HL-60 (cell line): ENCODE data around the gene PRICKLE4.

Experiments used
- DNase-seq, 2 experiments: peaks; one replicate each; pipeline ENCODE4 v3.0.0-alpha.2; 2010 to 2020; ENCODE audit warnings: low read depth in 1 of 2, low spot score in 1 of 2
- H3K27ac ChIP-seq: fragments of 250-450 bp; sonication (Bioruptor Pico); replicated peaks from 2 replicates; pipeline ENCODE4 v1.5.1; 2020; ENCODE audit warnings: mild to moderate bottlenecking, moderate library complexity
- H3K27me3 ChIP-seq: fragments of 250-450 bp; sonication (Bioruptor Pico); 2 replicates; pipeline ENCODE4 v1.5.1; 2021; ENCODE audit warnings: mild to moderate bottlenecking, moderate library complexity; ENCODE audit not compliant: insufficient read depth, poor library complexity, severe bottlenecking
- H3K4me3 ChIP-seq: replicated peaks from 2 replicates; pipeline ENCODE4 v1.5.1; 2011; ENCODE audit warnings: mild to moderate bottlenecking, control low read depth, low read length; ENCODE audit not compliant: insufficient read depth
- GABPA ChIP-seq: IDR thresholded peaks from 2 replicates; pipeline ENCODE4 v1.6.1; 2012; ENCODE audit warnings: low read depth
- POLR2AphosphoS5 ChIP-seq: IDR thresholded peaks from 2 replicates; pipeline ENCODE4 v1.6.1; 2012; ENCODE audit warnings: low read depth
- SPI1 ChIP-seq: IDR thresholded peaks from 2 replicates; pipeline ENCODE4 v1.6.1; 2012; ENCODE audit warnings: low read depth, mild to moderate bottlenecking, borderline replicate concordance
- TF ChIP-seq, protein P1 (sequence below): IDR thresholded peaks from 2 replicates; pipeline ENCODE4 v1.6.1; 2012; ENCODE audit warnings: low read depth; ENCODE audit not compliant: insufficient replicate concordance
- TF ChIP-seq, protein P2 (sequence below): IDR thresholded peaks from one replicate; pipeline ENCODE4 v1.5.1; 2011; ENCODE audit warnings: low read length, control low read depth, inconsistent platforms; ENCODE audit not compliant: insufficient read depth

The PRICKLE4 gene

DNA sequence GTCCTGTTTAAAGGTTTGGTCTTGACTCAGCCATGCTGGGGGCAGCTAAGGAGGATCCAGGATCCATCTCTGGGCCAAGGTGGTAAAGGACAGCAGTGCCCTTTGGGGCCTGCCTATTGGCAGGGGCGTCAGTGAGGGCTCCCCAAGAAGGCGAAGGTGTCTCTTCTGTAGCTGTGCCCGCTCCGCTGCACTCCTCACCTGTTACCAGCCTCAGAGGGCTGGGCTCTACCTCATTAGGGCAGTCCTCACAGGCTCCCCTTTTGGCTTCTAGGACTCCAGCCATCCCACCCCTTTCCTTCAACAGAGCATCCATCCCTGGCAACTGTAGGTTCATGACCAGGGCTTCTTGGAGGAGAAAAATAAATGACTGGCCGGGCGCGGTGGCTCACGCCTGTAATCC is 11.2 kb upstream of the PRICKLE4 start:
- DNase-seq = no peak
- Histone ChIP-seq H3K27me3 (no peaks in the 10 kb centered on the region), H3K4me3 (no peak overlapping the region), H3K27ac (no peak overlapping the region)
- TF ChIP-seq SPI1 = no peak
- TF ChIP-seq, protein P1, sequence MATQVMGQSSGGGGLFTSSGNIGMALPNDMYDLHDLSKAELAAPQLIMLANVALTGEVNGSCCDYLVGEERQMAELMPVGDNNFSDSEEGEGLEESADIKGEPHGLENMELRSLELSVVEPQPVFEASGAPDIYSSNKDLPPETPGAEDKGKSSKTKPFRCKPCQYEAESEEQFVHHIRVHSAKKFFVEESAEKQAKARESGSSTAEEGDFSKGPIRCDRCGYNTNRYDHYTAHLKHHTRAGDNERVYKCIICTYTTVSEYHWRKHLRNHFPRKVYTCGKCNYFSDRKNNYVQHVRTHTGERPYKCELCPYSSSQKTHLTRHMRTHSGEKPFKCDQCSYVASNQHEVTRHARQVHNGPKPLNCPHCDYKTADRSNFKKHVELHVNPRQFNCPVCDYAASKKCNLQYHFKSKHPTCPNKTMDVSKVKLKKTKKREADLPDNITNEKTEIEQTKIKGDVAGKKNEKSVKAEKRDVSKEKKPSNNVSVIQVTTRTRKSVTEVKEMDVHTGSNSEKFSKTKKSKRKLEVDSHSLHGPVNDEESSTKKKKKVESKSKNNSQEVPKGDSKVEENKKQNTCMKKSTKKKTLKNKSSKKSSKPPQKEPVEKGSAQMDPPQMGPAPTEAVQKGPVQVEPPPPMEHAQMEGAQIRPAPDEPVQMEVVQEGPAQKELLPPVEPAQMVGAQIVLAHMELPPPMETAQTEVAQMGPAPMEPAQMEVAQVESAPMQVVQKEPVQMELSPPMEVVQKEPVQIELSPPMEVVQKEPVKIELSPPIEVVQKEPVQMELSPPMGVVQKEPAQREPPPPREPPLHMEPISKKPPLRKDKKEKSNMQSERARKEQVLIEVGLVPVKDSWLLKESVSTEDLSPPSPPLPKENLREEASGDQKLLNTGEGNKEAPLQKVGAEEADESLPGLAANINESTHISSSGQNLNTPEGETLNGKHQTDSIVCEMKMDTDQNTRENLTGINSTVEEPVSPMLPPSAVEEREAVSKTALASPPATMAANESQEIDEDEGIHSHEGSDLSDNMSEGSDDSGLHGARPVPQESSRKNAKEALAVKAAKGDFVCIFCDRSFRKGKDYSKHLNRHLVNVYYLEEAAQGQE = no peak
- TF ChIP-seq, protein P2, sequence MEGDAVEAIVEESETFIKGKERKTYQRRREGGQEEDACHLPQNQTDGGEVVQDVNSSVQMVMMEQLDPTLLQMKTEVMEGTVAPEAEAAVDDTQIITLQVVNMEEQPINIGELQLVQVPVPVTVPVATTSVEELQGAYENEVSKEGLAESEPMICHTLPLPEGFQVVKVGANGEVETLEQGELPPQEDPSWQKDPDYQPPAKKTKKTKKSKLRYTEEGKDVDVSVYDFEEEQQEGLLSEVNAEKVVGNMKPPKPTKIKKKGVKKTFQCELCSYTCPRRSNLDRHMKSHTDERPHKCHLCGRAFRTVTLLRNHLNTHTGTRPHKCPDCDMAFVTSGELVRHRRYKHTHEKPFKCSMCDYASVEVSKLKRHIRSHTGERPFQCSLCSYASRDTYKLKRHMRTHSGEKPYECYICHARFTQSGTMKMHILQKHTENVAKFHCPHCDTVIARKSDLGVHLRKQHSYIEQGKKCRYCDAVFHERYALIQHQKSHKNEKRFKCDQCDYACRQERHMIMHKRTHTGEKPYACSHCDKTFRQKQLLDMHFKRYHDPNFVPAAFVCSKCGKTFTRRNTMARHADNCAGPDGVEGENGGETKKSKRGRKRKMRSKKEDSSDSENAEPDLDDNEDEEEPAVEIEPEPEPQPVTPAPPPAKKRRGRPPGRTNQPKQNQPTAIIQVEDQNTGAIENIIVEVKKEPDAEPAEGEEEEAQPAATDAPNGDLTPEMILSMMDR = no peak
- TF ChIP-seq GABPA = no peak
- TF ChIP-seq POLR2AphosphoS5 = no peak

DNA sequence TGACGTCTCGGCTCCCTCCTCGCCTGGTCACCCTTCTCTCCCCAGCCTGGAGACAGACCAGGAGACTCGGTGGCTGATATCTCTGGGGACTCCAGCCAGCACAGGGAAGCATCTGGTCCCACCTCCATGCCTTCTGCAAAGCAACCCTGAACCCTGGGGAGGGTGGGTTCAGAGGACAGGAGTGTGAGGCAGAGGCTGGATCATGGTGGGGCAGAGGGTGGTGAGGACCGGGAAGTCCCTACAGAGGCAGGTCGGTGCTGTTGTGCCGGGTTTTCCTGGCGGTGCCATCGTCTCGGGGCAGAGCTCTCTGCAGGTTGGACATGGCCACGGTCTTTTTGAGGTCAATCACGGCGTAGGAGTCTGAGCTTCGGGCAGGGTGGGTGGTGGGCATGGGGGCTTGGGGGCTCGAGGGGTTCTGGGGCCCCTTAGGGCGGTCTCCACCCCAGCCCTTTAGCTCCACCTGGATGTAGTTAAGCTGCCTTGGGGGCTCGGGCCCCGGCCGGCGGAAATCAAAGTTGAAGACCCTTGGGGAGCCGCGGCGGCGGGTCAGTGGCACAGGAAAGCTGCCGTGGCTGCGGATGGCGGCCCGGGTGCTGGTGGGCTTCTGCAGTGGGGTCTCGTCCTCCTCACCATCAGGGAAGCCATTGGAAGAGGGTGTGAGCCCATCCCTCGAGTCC is 10.1 kb upstream of the PRICKLE4 start:
- TF ChIP-seq GABPA = no peak
- Histone ChIP-seq H3K4me3 (no peak overlapping the region), H3K27ac (no peak overlapping the region), H3K27me3 (no peaks in the 10 kb centered on the region)
- DNase-seq = no peak

DNA sequence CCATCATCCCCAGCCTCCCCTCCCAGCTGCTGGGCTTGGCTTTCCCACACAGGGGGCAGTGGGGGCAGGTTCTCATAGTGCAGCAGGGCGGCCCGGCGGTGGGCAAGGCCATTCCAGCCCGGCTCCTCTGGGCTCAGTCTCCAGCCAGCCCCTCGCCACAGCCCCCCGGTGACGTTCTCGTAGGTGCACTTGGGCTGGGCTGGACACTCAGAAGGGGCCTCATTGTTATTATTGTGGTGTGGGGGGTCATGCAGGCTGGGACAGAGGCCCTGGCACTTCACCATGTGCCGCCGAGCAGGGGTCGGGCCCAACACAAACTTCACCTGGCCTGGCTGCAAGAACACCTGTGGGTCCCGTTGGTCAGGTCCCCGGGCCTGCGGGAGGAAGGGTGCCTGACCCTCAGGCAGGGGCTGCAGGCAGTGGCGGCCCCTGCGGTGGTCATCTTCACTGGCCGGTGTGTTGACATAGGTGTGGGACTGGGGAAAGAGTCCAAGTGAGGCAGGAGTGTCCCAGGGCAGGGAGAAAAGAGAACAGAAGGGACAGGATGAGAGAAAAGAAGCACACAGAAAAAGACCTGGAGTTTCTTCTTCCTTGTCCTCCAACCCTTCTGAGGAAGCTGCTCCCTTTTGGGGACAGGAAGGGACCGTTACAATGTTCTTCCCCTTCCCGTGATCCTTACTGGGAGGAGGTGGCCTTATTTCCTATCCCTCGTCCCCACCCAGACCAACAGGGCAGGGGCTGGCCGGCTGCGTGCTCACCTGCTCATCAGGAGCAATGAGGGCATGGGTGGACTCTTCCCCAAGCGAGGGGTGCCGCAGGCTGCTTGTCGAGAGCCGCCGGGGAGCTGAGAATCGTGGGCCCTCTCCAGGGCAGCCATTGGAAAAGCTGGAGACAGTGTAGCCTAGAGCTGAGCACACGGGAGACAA is 9.3 kb upstream of the PRICKLE4 start:
- Histone ChIP-seq H3K27me3 (no peaks in the 10 kb centered on the region), H3K27ac (no peak overlapping the region), H3K4me3 (no peak overlapping the region)
- no peak for DNase-seq
- TF ChIP-seq POLR2AphosphoS5 = no peak
- TF ChIP-seq SPI1 = no peak
- TF ChIP-seq, protein P1 = no peak
- TF ChIP-seq, protein P2 = no peak
- TF ChIP-seq GABPA = no peak

DNA sequence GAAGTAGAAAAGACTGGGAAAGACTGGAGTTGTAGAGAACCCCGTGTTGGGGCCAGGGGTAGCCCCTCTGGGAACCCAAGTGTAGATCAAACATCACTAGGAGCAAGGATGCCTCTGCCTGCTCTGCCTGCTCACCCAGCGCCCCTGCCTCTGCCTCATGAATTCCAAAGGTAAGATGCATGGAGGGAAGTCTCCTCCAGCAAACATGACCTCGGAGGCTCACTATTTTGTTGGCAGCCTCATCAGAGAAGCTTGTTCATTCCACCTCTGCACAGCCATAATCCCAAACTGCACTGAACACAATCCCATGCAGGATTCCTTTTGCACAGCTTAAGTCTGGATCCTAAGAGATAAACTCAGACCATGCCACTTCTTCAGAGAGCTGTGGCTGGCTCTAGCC is 5.7 kb upstream of the PRICKLE4 start:
- Histone ChIP-seq H3K4me3 (no peak overlapping the region), H3K27me3 (no peaks in the 10 kb centered on the region), H3K27ac (no peak overlapping the region)
- TF ChIP-seq, protein P2 = no peak
- TF ChIP-seq SPI1 (no peak), GABPA (no peak), POLR2AphosphoS5 (no peak)
- TF ChIP-seq, protein P1 = no peak
- no peak for DNase-seq
